Erythroblast (primary cell): Measurements from ENCODE around the gene YIF1A.

Experiments used
- DNase-seq, 2 experiments: peaks; one replicate each; lab custom pipeline; 2025; lab: John Stamatoyannopoulos, UW
- GATA1 ChIP-seq: IDR thresholded peaks from 2 replicates; pipeline ENCODE4 v1.6.1; 2011; ENCODE audit warnings: low read depth, mild to moderate bottlenecking, control low read depth, low read length, moderate library complexity
- POLR2A ChIP-seq: IDR thresholded peaks from 2 replicates; pipeline ENCODE4 v1.6.1; 2011; ENCODE audit warnings: mild to moderate bottlenecking, low read length

Gene YIF1A

GRCh38 chr11:66268244-66268951 is 20.5 kb downstream of the YIF1A start, which contains the start of gene RAB1B:
Gene RAB1B (plus strand): TSS chr11:66268639. CDS start chr11:66268680, 41 bp downstream.
- no peak for TF ChIP-seq GATA1
- peak; percentile 74 for TF ChIP-seq POLR2A
- peak; percentile 100 for DNase-seq

- peak; percentile 90 to 92 for DNase-seq
These were observed 21.3 kb downstream of the YIF1A start for GRCh38 chr11:66267379-66268243.

GRCh38 chr11:66267039-66267378 is 21.9 kb downstream of the YIF1A start:
- DNase-seq = no peak
- TF ChIP-seq POLR2A (no peak), GATA1 (no peak)

More at GRCh38 chr11:66267379-66268243, 21.3 kb downstream of the YIF1A start:
- TF ChIP-seq POLR2A = no peak
- TF ChIP-seq GATA1 = no peak

- no peak for DNase-seq
- TF ChIP-seq POLR2A (no peak), GATA1 (no peak)
These were observed 22.4 kb downstream of the YIF1A start for GRCh38 chr11:66266378-66267038.

GRCh38 chr11:66265531-66266377 is 23.2 kb downstream of the YIF1A start:
- TF ChIP-seq GATA1 (no peak), POLR2A (no peak)
- no peak for DNase-seq

- DNase-seq = peak in 1 of 2 experiments; percentile 43
- TF ChIP-seq GATA1 (no peak), POLR2A (no peak)
These were observed 24.0 kb downstream of the YIF1A start for GRCh38 chr11:66264914-66265313.

- TF ChIP-seq GATA1 (no peak), POLR2A (no peak)
- no peak for DNase-seq
These were observed 24.6 kb downstream of the YIF1A start for GRCh38 chr11:66264383-66264782.

- TF ChIP-seq POLR2A = no peak
- DNase-seq = no peak
These were observed 25.2 kb downstream of the YIF1A start for GRCh38 chr11:66263785-66264184.

- no peak for DNase-seq
- TF ChIP-seq POLR2A (no peak), GATA1 (no peak)
These were observed 25.7 kb downstream of the YIF1A start for GRCh38 chr11:66263231-66263630.

GRCh38 chr11:66262696-66263095 is 26.2 kb downstream of the YIF1A start:
- DNase-seq = no peak
- TF ChIP-seq POLR2A (peak; percentile 5), GATA1 (no peak)

- no peak for DNase-seq
- TF ChIP-seq GATA1 (no peak), POLR2A (no peak)
These were observed 26.8 kb downstream of the YIF1A start for GRCh38 chr11:66262191-66262590.

- TF ChIP-seq GATA1 = no peak
- no peak for DNase-seq
These were observed 27.4 kb downstream of the YIF1A start for GRCh38 chr11:66261578-66261977.

GRCh38 chr11:66259956-66260355 is 29.0 kb downstream of the YIF1A start:
- no peak for TF ChIP-seq GATA1
- TF ChIP-seq POLR2A = no peak
- no peak for DNase-seq

- no peak for DNase-seq
- TF ChIP-seq POLR2A = no peak
- no peak for TF ChIP-seq GATA1
These were observed 29.7 kb downstream of the YIF1A start for GRCh38 chr11:66259225-66259624.
